ENCODE measurements around the gene ARHGEF1.

Gene ARHGEF1

DNA sequence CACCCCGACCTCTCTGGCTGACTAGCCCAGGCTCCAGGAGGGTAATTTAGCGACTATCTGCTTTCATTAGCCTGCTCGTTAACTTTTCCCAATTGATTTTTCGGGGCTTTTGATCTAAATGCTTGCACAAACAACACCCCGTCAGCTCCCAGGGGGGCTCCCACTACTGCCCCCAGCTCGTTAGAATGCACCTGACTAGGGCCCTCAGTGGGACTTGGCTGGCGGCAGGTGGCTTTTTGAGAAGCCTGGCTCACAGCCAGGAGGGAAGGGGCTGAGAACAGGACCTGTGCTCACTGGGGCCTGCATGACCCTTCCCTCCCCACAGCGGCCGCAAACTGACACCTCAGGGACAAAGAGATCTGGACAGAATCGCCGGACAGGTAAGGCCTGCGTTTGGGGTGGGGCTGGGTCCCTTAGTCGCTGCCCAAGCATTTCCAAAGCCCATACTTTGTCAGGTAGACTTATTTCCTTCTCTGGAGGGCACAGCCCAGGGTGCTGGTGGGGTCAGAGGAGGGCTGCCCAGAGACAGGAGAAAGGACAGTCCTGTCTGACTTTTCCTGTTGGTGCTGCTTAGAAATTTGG lies 13.5 kb upstream of the ARHGEF1 start (continued):
- TF ChIP-seq, protein P1, sequence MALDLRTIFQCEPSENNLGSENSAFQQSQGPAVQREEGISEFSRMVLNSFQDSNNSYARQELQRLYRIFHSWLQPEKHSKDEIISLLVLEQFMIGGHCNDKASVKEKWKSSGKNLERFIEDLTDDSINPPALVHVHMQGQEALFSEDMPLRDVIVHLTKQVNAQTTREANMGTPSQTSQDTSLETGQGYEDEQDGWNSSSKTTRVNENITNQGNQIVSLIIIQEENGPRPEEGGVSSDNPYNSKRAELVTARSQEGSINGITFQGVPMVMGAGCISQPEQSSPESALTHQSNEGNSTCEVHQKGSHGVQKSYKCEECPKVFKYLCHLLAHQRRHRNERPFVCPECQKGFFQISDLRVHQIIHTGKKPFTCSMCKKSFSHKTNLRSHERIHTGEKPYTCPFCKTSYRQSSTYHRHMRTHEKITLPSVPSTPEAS (tag by site-specific recombination; IDR thresholded peaks at IDR 0.05) = no peak
- TF ChIP-seq ZNF175 (tag by site-specific recombination; IDR thresholded peaks at IDR 0.05) = no peak

DNA sequence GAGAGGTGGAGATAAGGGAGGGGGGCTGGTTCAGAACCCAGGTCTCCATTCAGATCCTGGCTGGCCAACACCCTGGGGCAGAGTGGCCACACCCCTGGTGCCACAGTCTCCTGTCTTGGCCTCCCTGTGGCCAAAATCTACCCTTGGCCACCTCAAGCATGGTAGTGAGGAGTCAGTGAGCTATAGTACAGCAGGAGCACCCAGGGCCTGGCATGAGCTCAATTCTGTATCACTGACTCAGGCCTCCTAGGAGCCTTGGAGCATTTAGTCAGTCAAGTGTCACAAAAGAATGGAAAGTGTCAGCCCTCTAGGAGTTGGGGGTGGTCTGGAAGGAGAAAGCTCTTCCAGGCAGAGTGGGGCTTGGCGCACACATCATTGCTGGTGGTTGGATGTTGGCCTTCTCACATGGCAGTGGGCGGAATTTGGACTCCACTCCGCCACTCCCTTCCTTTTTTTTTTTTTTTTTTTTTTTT lies 12.5 kb upstream of the ARHGEF1 start:
- ChIA-PET CTCF (interaction anchor here (1.0 to 5.5 kb wide), 3 partner anchors 11 to 82 kb away, joined by 3 to 61 read pairs (median 10); partner anchors contain the start of gene RPS19), POLR2A (interaction anchor here (0.9 to 7.2 kb wide), 4 partner anchors 11 to 88 kb away, joined by 4 to 118 read pairs (median 30); partner anchors contain the start of genes RABAC1 and RPS19)
- H3K36me3 ChIP-seq (ENCODE audit: control insufficient read depth in 2 of 2, insufficient read depth in 1 of 2, low read length in 2 of 2) = peaks cover 61 to 66% of the 10 kb centered on the region in 2 experiments
- H3K4me3 ChIP-seq (ENCODE audit: low read depth, low read length) = no peak overlapping the region
- H3K9me3 ChIP-seq (ENCODE audit: control insufficient read depth, insufficient read depth, low read depth, low read length) = no peaks in the 10 kb centered on the region
- H3K4me1 ChIP-seq (ENCODE audit: control insufficient read depth, insufficient read depth, low read length) = peaks cover 4% of the 10 kb centered on the region; the same call in 1 of the 2 replicates
- peak overlapping the region; percentile 47; the same call in 1 of the 2 replicates for H3K27ac ChIP-seq (ENCODE audit: extremely low read depth, low read depth, low read length)
- TF ChIP-seq ZNF362 (tag by site-specific recombination; IDR thresholded peaks at IDR 0.05) (peak; percentile 84), ZNF660 (tag by site-specific recombination; IDR thresholded peaks at IDR 0.05) (no peak), HOXD13 (CRISPR knock-in tag; IDR thresholded peaks at IDR 0.05; ENCODE audit: borderline replicate concordance) (no peak), ZNF629 (tag by site-specific recombination; IDR thresholded peaks at IDR 0.05) (no peak), EGR2 (tag by site-specific recombination; IDR thresholded peaks at IDR 0.05; ENCODE audit: low read depth) (peak; percentile 19; the same call in 1 of the 2 replicates), INSM2 (tag by site-specific recombination; IDR thresholded peaks at IDR 0.05) (no peak), GLI2 (tag by site-specific recombination; IDR thresholded peaks at IDR 0.05; ENCODE audit: borderline replicate concordance, low read depth) (no peak), ZNF785 (tag by site-specific recombination; IDR thresholded peaks at IDR 0.05) (no peak), GLIS2 (tag by site-specific recombination; IDR thresholded peaks at IDR 0.05) (peak; percentile 44; the same call in 1 of the 2 replicates), ZSCAN23 (tag by site-specific recombination; IDR thresholded peaks at IDR 0.05) (no peak), REPIN1 (tag by site-specific recombination; IDR thresholded peaks at IDR 0.05; ENCODE audit: low read depth) (no peak), ZNF221 (tag by site-specific recombination; IDR thresholded peaks at IDR 0.05; ENCODE audit: borderline replicate concordance) (no peak), ZBTB21 (tag by site-specific recombination; IDR thresholded peaks at IDR 0.05) (no peak), ZNF169 (tag by site-specific recombination; IDR thresholded peaks at IDR 0.05) (no peak), ZNF624 (tag by site-specific recombination; IDR thresholded peaks at IDR 0.05) (no peak), ZNF76 (tag by site-specific recombination; IDR thresholded peaks at IDR 0.05; ENCODE audit: borderline replicate concordance, low read depth) (no peak), ZBTB17 (tag by site-specific recombination; IDR thresholded peaks at IDR 0.05) (0 out of 2 replicates have a peak, but pooled peaks have one; percentile 14), PRDM1 (tag by site-specific recombination; IDR thresholded peaks at IDR 0.05) (no peak), ELK4 (IDR thresholded peaks at IDR 0.05; ENCODE audit: borderline replicate concordance, low read depth, low read length) (no peak), ZNF391 (tag by site-specific recombination; IDR thresholded peaks at IDR 0.05; ENCODE audit: borderline replicate concordance, low read depth) (no peak), ZNF837 (tag by site-specific recombination; IDR thresholded peaks at IDR 0.05) (no peak), ZIC2 (tag by site-specific recombination; IDR thresholded peaks at IDR 0.05) (no peak)
- TF ChIP-seq, protein P2, sequence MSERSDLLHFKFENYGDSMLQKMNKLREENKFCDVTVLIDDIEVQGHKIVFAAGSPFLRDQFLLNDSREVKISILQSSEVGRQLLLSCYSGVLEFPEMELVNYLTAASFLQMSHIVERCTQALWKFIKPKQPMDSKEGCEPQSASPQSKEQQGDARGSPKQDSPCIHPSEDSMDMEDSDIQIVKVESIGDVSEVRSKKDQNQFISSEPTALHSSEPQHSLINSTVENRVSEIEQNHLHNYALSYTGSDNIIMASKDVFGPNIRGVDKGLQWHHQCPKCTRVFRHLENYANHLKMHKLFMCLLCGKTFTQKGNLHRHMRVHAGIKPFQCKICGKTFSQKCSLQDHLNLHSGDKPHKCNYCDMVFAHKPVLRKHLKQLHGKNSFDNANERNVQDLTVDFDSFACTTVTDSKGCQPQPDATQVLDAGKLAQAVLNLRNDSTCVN (tag by site-specific recombination; optimal IDR thresholded peaks at IDR 0.05) = no peak
- TF ChIP-seq, protein P3, sequence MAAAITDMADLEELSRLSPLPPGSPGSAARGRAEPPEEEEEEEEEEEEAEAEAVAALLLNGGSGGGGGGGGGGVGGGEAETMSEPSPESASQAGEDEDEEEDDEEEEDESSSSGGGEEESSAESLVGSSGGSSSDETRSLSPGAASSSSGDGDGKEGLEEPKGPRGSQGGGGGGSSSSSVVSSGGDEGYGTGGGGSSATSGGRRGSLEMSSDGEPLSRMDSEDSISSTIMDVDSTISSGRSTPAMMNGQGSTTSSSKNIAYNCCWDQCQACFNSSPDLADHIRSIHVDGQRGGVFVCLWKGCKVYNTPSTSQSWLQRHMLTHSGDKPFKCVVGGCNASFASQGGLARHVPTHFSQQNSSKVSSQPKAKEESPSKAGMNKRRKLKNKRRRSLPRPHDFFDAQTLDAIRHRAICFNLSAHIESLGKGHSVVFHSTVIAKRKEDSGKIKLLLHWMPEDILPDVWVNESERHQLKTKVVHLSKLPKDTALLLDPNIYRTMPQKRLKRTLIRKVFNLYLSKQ (tag by site-specific recombination; IDR thresholded peaks at IDR 0.05; ENCODE audit: borderline replicate concordance) = no peak
- TF ChIP-seq, protein P4, sequence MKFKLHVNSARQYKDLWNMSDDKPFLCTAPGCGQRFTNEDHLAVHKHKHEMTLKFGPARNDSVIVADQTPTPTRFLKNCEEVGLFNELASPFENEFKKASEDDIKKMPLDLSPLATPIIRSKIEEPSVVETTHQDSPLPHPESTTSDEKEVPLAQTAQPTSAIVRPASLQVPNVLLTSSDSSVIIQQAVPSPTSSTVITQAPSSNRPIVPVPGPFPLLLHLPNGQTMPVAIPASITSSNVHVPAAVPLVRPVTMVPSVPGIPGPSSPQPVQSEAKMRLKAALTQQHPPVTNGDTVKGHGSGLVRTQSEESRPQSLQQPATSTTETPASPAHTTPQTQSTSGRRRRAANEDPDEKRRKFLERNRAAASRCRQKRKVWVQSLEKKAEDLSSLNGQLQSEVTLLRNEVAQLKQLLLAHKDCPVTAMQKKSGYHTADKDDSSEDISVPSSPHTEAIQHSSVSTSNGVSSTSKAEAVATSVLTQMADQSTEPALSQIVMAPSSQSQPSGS (tag by site-specific recombination; IDR thresholded peaks at IDR 0.05; ENCODE audit: low read depth) = no peak
